PC-3 (cell line): Measurements from ENCODE around the gene RIOX2. TPM values are rescaled to one million over a fixed set of nuclear protein-coding genes. Genes with fewer than 3 reads are reported as not detected.
"Not testable (repeated sequence)": the region's sequence is repeated elsewhere in the genome, so short reads cannot be mapped to it uniquely, and the experiment has no call there.

ENCODE experiments used
- ATAC-seq: fragments of 200-7000 bp; cut with Tn5 transposase; 2 replicates; pipeline ENCODE4 v1.9.1; 2020; ENCODE audit warnings: mild to moderate bottlenecking, moderate library complexity
- BruUV-seq: library from RNA; stranded (reverse); fragments of 400-500 nt; replicated peaks from 2 replicates; lab custom pipeline; 2021; lab: Mats Ljungman, UMichigan
- CTCF ChIA-PET: fragments of 300-600 bp; sonication (Branson Sonifier 250); formaldehyde crosslinking; loops from one replicate; lab custom pipeline; 2022; ENCODE audit warnings: antibody characterized with exemption; lab: Charles Lee
- POLR2A ChIA-PET: fragments of 300-600 bp; sonication (Branson Sonifier 250); formaldehyde crosslinking; loops from one replicate; lab custom pipeline; 2022; ENCODE audit warnings: antibody characterized with exemption; ENCODE audit not compliant: unreplicated experiment; lab: Charles Lee
- DNase-seq: peaks from one replicate; pipeline ENCODE4 v3.0.0-alpha.2; 2015
- H2AFZ ChIP-seq: fragments of 300-600 bp; sonication (generic); 2 replicates; pipeline ENCODE4 v1.6.0; 2016; ENCODE audit warnings: antibody characterized with exemption, low read length
- H3F3A ChIP-seq: fragments of 300-600 bp; sonication (generic); one replicate; pipeline ENCODE4 v1.6.0; 2017; ENCODE audit warnings: antibody characterized with exemption, low read length, control low read depth, mild to moderate bottlenecking; ENCODE audit not compliant: unreplicated experiment
- H3K27ac ChIP-seq: fragments of 300-600 bp; sonication (generic); 2 replicates; pipeline ENCODE4 v1.5.1; 2016; ENCODE audit warnings: mild to moderate bottlenecking, low read length
- H3K27me3 ChIP-seq: fragments of 300-600 bp; sonication (generic); 2 replicates; pipeline ENCODE4 v1.6.1; 2016; ENCODE audit warnings: low read length, mixed read lengths
- H3K36me3 ChIP-seq: fragments of 300-600 bp; sonication (generic); 2 replicates; pipeline ENCODE4 v1.6.1; 2016; ENCODE audit warnings: low read depth, mixed run types, low read length, mixed read lengths
- H3K4me1 ChIP-seq: fragments of 300-600 bp; sonication (generic); 2 replicates; pipeline ENCODE4 v1.5.1; 2016; ENCODE audit warnings: low read length; ENCODE audit not compliant: insufficient read depth
- H3K4me2 ChIP-seq: fragments of 300-600 bp; sonication (generic); 2 replicates; pipeline ENCODE4 v1.6.0; 2016; ENCODE audit warnings: low read length
- H3K4me3 ChIP-seq: fragments of 300-600 bp; sonication (generic); 2 replicates; pipeline ENCODE4 v1.5.1; 2016; ENCODE audit warnings: mild to moderate bottlenecking, low read length, mixed read lengths
- H3K79me2 ChIP-seq: fragments of 300-600 bp; sonication (generic); 2 replicates; pipeline ENCODE4 v1.6.1; 2017; ENCODE audit warnings: low read length, mixed read lengths
- H3K9ac ChIP-seq: fragments of 300-600 bp; sonication (generic); 2 replicates; pipeline ENCODE4 v1.6.0; 2016; ENCODE audit warnings: mild to moderate bottlenecking, low read length
- H3K9me2 ChIP-seq: fragments of 300-600 bp; sonication (generic); replicated peaks from 2 replicates; pipeline ENCODE4 v1.6.1; 2016; ENCODE audit warnings: mixed run types, low read length, mixed read lengths
- H3K9me3 ChIP-seq: fragments of 300-600 bp; sonication (generic); 2 replicates; pipeline ENCODE4 v1.6.1; 2016; ENCODE audit warnings: low read length, mixed read lengths
- H4K20me1 ChIP-seq: fragments of 300-600 bp; sonication (generic); 2 replicates; pipeline ENCODE4 v1.6.1; 2016; ENCODE audit warnings: low read length, mixed read lengths
- EZH2 ChIP-seq: fragments of 300-600 bp; sonication (generic); IDR thresholded peaks from one replicate; pipeline ENCODE4 v1.6.1; 2017; ENCODE audit warnings: antibody characterized with exemption, mild to moderate bottlenecking, low read length; ENCODE audit not compliant: unreplicated experiment
- EZH2phosphoT487 ChIP-seq: fragments of 300-600 bp; sonication (generic); IDR thresholded peaks from 2 replicates; pipeline ENCODE4 v1.6.1; 2018; ENCODE audit warnings: mild to moderate bottlenecking, antibody characterized with exemption, low read length, borderline replicate concordance
- intact Hi-C: fragments of 100-400 bp; cut with micrococcal nuclease; formaldehyde crosslinking; loops from 2 replicates; pipeline ENCODE4 v1.9.0; 2023
- total RNA-seq: library from RNA; depleted of rRNA; stranded (reverse); fragments of >200 nt; gene quantifications from 2 replicates; pipeline ENCODE4 v1.2.3, GENCODE V29; 2014
- TF ChIP-seq, protein P1 (sequence below): fragments of 300-600 bp; sonication (generic); conservative IDR thresholded peaks from 2 replicates; pipeline ENCODE4 v1.5.1; 2017; ENCODE audit warnings: antibody characterized with exemption, low read depth, mild to moderate bottlenecking, low read length

RIOX2 gene
- total RNA-seq, 1 experiment from 2014 or later = 46.4 TPM

DNA sequence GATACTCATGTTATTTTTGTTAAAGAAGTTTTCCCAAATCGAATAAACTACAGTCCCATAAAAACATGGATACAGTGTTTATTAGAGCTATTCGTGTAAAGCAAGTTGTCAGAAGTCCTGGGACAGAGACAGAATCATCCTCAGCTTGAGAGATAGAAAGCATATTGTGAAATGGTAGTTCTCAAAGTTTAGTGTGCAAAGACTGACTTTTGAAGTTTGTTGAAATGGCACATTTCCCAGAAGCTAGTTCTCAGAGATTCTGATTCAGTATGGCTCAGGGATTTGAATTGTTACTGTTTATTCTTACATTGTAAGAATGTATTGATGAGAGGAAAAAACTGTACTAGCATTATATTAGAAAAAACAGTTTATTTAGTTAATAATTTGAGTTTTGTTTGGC lies 40.7 kb upstream of the RIOX2 start:
- no TSS peak for BruUV-seq
- POLR2A ChIA-PET = no interaction called here
- DNase-seq (no peak), ATAC-seq (no peak)
- Histone ChIP-seq H2AFZ (no peak overlapping the region), H3K9ac (no peak overlapping the region), H3K27me3 (no peaks in the 10 kb centered on the region), H3K4me1 (peaks cover 8% of the 10 kb centered on the region; the same call in 1 of the 2 replicates), H3K27ac (no peak overlapping the region), H3K36me3 (no peaks in the 10 kb centered on the region), H3K4me3 (no peak overlapping the region), H4K20me1 (no peaks in the 10 kb centered on the region), H3K9me2 (0 out of 2 replicates have a peak, but pooled peaks cover 4% of the 10 kb centered on the region), H3K4me2 (no peak overlapping the region), H3F3A (no peaks in the 10 kb centered on the region), H3K9me3 (no peaks in the 10 kb centered on the region), H3K79me2 (no peaks in the 10 kb centered on the region)
- CTCF ChIA-PET = no interaction called here
- TF ChIP-seq EZH2 (no peak), EZH2phosphoT487 (no peak)
- TF ChIP-seq, protein P1, sequence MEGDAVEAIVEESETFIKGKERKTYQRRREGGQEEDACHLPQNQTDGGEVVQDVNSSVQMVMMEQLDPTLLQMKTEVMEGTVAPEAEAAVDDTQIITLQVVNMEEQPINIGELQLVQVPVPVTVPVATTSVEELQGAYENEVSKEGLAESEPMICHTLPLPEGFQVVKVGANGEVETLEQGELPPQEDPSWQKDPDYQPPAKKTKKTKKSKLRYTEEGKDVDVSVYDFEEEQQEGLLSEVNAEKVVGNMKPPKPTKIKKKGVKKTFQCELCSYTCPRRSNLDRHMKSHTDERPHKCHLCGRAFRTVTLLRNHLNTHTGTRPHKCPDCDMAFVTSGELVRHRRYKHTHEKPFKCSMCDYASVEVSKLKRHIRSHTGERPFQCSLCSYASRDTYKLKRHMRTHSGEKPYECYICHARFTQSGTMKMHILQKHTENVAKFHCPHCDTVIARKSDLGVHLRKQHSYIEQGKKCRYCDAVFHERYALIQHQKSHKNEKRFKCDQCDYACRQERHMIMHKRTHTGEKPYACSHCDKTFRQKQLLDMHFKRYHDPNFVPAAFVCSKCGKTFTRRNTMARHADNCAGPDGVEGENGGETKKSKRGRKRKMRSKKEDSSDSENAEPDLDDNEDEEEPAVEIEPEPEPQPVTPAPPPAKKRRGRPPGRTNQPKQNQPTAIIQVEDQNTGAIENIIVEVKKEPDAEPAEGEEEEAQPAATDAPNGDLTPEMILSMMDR = no peak
- intact Hi-C loops = no loop called here

DNA sequence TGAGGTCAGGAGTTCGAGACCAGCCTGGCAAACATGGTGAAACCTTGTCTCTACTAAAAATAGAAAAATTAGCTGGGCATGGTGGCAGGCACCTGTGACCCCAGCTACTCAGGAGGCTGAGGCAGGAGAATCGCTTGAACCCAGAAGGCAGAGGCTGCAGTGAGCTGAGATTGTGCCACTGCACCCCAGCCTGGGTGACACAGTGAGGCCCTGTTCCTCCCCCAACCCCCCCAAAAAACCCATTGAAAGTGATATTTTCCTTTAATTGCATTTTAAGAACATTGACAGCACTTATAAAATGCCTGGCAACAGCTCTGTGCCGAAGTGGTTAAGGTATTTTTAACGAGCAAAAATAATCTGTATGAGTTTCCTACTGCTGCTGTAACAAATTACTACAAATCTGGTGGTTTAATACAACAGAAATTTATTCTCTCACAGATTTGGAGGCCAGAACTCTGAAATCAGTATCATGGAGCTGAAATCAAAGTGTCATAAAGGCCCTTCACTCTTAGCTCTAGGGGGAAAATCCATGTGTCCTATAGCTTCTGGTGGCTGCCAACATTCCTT lies 38.7 kb upstream of the RIOX2 start:
- H3F3A ChIP-seq, POLR2A ChIA-PET, CTCF ChIA-PET, H3K4me3 ChIP-seq, BruUV-seq, H2AFZ ChIP-seq, DNase-seq, H3K9ac ChIP-seq, H3K4me1 ChIP-seq, H3K36me3 ChIP-seq, ATAC-seq, H3K27me3 ChIP-seq, H4K20me1 ChIP-seq, H3K9me2 ChIP-seq, intact Hi-C loops, H3K9me3 ChIP-seq, H3K4me2 ChIP-seq, H3K27ac ChIP-seq, H3K79me2 ChIP-seq: not testable (repeated sequence)

DNA sequence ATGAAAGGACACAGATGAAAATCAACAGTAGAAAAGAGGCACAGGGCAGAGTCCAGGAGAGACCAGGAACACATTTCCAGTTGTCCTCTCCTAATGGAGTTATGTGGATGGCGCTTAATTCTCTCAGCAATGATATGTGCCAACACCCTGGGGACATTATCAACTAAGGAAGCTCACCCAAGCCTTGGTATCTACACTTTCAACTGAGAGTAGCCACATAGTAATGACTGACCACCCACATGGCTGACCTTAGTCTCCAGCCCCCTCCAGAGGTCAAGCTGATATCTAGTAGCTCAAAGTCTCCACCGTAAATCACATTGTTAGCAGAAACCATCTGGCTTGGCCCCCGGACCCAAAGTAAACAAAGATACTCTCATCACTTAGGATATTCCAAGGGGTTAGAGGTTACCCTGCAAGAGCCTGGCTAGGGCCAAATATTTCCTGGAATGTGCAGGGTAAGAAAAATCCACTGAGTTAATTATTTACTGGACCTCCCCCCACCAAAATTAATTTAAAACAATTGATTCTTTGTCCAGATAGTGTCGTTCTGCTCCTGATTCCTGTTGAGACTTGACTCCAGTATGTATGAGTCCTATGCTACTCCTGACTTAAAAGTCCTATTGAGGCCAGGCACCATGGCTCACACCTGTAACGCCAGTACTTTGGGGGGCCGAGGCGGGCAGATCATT lies 38.1 kb upstream of the RIOX2 start:
- no peak for ATAC-seq
- intact Hi-C loops = no loop called here
- no peak overlapping the region for H2AFZ ChIP-seq

More for the DNA sequence above, 38.1 kb upstream of the RIOX2 start:
- Histone ChIP-seq H3K9me3 (no peaks in the 10 kb centered on the region), H3K9me2 (0 out of 2 replicates have a peak, but pooled peaks cover 4% of the 10 kb centered on the region), H3F3A (no peaks in the 10 kb centered on the region), H3K4me1 (peaks cover 8% of the 10 kb centered on the region; the same call in 1 of the 2 replicates), H3K4me3 (no peak overlapping the region), H3K27ac (no peak overlapping the region), H3K9ac (no peak overlapping the region), H3K79me2 (no peaks in the 10 kb centered on the region), H3K4me2 (no peak overlapping the region), H3K27me3 (no peaks in the 10 kb centered on the region), H4K20me1 (no peaks in the 10 kb centered on the region), H3K36me3 (no peaks in the 10 kb centered on the region)
- TF ChIP-seq, protein P1 = no peak
- TF ChIP-seq EZH2 (no peak), EZH2phosphoT487 (no peak)
- ChIA-PET POLR2A (no interaction called here), CTCF (interaction anchor here (0.6 kb wide), 1 partner anchor 1676 kb away, joined by 3 read pairs; no protein-coding TSS in a partner anchor)
- BruUV-seq = no TSS peak
- no peak for DNase-seq
